Measurements from ENCODE around the gene TCF4. TPM values are rescaled to one million over a fixed set of nuclear protein-coding genes. Genes with fewer than 3 reads are reported as not detected.

TCF4 gene
- total and polyA plus RNA-seq, 2 donors (not counting 3 experiments of a cell fraction or from before 2014, with no cell fraction given), result 183 to 390 TPM

DNA sequence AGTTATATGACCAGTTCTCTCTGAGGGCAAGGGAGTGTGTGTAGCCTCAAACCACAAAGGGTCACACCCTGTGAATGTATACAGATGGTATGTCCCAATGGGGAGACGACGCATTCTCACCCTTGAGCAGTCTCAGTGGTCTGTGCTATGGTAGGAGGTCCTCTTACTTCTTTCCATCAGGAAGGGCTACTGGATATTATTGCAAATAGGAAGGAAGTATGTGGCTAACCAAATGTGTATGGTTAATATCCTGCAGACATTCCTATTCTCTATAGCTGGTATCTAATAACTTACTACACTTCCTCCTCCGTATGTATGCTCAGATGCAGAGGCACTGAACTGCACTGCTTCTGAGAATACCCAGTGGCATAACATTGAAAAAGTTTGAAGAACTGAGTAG is 322.0 kb downstream of the TCF4 start:
- peak; percentile 76 for FAIRE-seq
- H3K27ac ChIP-seq (ENCODE audit: insufficient read depth, low read depth, low read length), result peak overlapping the region; percentile 73

More for the DNA sequence above, 322.0 kb downstream of the TCF4 start:
- dilution Hi-C loops (cut with MboI; ENCODE audit: extremely low pct_ligation_motif_present, low sequenced_read_pairs), result no loop called here
- Histone ChIP-seq H3K9me3 (replicated peaks; ENCODE audit: control insufficient read depth, insufficient read depth, low read length) (no peaks in the 10 kb centered on the region), H3K9ac (replicated peaks; ENCODE audit: extremely low read depth, insufficient read depth, low read length) (peak overlapping the region; percentile 60), H3K9me1 (replicated peaks; ENCODE audit: control insufficient read depth, extremely low read depth, insufficient read depth, low read length) (no peaks in the 10 kb centered on the region), H4K20me1 (replicated peaks; ENCODE audit: control insufficient read depth, extremely low read depth, insufficient read depth, low read length) (no peaks in the 10 kb centered on the region), H3K4me3 (replicated peaks in 1 of 3; ENCODE audit: insufficient read depth in 1 of 3, low read depth in 1 of 3, low read length in 3 of 3) (no peak overlapping the region), H3K4me2 (ENCODE audit: insufficient read depth, low read length) (peak overlapping the region; percentile 62), H3K4me1 (ENCODE audit: control insufficient read depth, extremely low read depth, insufficient read depth, low read length) (peaks cover 67% of the 10 kb centered on the region), H2AFZ (ENCODE audit: low read depth, low read length) (no peak overlapping the region), H3K27me3 (ENCODE audit: control insufficient read depth in 2 of 2, insufficient read depth in 2 of 2, low read length in 2 of 2) (no peaks in the 10 kb centered on the region), H3K36me3 (ENCODE audit: control insufficient read depth in 2 of 2, extremely low read depth in 1 of 2, insufficient read depth in 2 of 2, low read length in 2 of 2) (peaks cover 18 to 21% of the 10 kb centered on the region in 2 experiments), H3K79me2 (ENCODE audit: control insufficient read depth, insufficient read depth, low read length) (no peaks in the 10 kb centered on the region)
- peak; percentile 75 for DNase-seq (ENCODE audit: low read depth, low spot score)
- TF ChIP-seq POLR2AphosphoS5 (IDR thresholded peaks at IDR 0.05; ENCODE audit: insufficient read depth, low read depth, low read length), result peak; percentile 63
- peak; percentile 50 for TF ChIP-seq FOS (IDR thresholded peaks at IDR 0.05; ENCODE audit: borderline replicate concordance, insufficient read depth, low read length)
- no peak for TF ChIP-seq MAX (IDR thresholded peaks at IDR 0.05; ENCODE audit: insufficient read depth, insufficient read length)
- TF ChIP-seq POLR2A (IDR thresholded peaks at IDR 0.05; ENCODE audit: low read depth, low read length), result peak; percentile 30
- no peak for TF ChIP-seq MYC (IDR thresholded peaks at IDR 0.05; ENCODE audit: low read depth, low read length)
- peak; percentile 41 for TF ChIP-seq JUN (IDR thresholded peaks at IDR 0.05; ENCODE audit: borderline replicate concordance, insufficient read depth, insufficient read length, low read depth)
- TF ChIP-seq GATA2 (IDR thresholded peaks at IDR 0.05; ENCODE audit: insufficient read depth, insufficient read length, low read depth, low read length), result peak; percentile 64
- no peak for TF ChIP-seq CTCF (IDR thresholded peaks at IDR 0.05; ENCODE audit: extremely low read depth in 1 of 2, insufficient read depth in 1 of 2, low read depth in 1 of 2, low read length in 2 of 2)
- TF ChIP-seq EZH2 (IDR thresholded peaks at IDR 0.05; ENCODE audit: borderline replicate concordance, low read depth, low read length, severe bottlenecking), result no peak
- POLR2A ChIA-PET, result interaction anchor here (1.2 to 1.4 kb wide), 2 partner anchors 14 to 56 kb away, joined by 4 to 6 read pairs; no protein-coding TSS in a partner anchor
- no TSS peak for BruUV-seq (replicated peaks)
- intact Hi-C loops (cut with micrococcal nuclease), result loop anchor here (1.0 to 10.0 kb wide), 10 partner anchors 32 to 1191 kb away; partner anchors contain the start of gene TCF4
- CTCF ChIA-PET, result interaction anchor here (1.1 to 2.9 kb wide), 4 partner anchors 10 to 60 kb away, joined by 3 to 14 read pairs (median 5); no protein-coding TSS in a partner anchor
